Prostate gland (tissue), 2 donors: Measurements from ENCODE around the gene PPARA.

Experiments used
- POLR2AphosphoS5 ChIP-seq: sonication (generic); formaldehyde crosslinking; IDR thresholded peaks from one replicate; pipeline ENCODE4 v1.6.1; 2017; ENCODE audit warnings: antibody characterized with exemption
- TF ChIP-seq, protein P1 (sequence below), 4 experiments: fragments of 200-600 bp in 2 of 4; fragments of 450-650 bp in 2 of 4; sonication (generic) in 2 of 4; IDR thresholded peaks; 1 replicate in 3 of 4; 2 replicates in 1 of 4; pipeline ENCODE4 v1.5.1; 2016 to 2019; ENCODE audit warnings: antibody characterized with exemption in 4 of 4, mild to moderate bottlenecking in 2 of 4, moderate library complexity in 2 of 4

DNA sequence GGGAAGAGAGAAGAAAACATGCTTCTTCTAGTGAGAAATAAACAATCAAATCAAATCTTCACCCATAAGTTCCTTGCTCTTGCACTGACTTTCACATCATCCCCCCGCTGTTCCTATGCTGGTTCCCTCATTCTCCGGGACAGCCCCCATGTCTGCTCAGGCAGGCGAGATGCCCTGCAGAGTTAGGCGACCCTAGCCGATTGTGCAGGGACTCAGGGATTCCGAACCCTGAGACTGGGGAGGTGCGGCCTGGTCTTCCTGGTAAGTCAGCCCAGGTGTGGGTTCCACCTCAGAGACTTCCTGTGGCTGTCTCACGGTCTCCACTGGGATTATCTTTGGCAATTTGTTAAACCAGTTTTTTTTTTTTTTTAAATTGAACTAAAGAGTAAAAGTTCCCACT, 124.1 kb downstream of the PPARA start:
- TF ChIP-seq, protein P1, sequence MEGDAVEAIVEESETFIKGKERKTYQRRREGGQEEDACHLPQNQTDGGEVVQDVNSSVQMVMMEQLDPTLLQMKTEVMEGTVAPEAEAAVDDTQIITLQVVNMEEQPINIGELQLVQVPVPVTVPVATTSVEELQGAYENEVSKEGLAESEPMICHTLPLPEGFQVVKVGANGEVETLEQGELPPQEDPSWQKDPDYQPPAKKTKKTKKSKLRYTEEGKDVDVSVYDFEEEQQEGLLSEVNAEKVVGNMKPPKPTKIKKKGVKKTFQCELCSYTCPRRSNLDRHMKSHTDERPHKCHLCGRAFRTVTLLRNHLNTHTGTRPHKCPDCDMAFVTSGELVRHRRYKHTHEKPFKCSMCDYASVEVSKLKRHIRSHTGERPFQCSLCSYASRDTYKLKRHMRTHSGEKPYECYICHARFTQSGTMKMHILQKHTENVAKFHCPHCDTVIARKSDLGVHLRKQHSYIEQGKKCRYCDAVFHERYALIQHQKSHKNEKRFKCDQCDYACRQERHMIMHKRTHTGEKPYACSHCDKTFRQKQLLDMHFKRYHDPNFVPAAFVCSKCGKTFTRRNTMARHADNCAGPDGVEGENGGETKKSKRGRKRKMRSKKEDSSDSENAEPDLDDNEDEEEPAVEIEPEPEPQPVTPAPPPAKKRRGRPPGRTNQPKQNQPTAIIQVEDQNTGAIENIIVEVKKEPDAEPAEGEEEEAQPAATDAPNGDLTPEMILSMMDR (IDR thresholded peaks at IDR 0.05) = no peak
- TF ChIP-seq POLR2AphosphoS5 = no peak
